Measurements from ENCODE around the gene TRIM41.
"Not testable (repeated sequence)": the region's sequence is repeated elsewhere in the genome, so short reads cannot be mapped to it uniquely, and the experiment has no call there.

The TRIM41 gene

DNA sequence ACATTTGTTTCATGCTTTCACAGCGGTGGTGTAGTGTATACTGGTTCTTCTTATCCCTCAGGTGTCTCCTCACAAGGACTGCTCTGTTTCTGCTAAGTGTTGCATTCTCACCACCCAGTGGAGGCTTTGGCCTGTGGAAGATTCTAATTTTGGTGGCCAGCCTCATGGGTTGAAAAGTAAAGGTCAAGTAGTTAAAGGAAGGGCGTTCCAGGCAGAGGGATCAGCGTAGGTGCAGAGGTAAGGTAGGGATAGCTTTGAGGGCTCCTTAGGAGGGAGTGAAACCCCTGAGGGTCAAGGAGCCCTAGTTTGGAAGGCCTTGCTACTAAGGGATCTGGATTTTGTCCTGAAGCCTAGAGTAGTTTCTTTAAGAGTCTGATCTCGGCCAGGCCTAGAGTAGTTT is 25.2 kb downstream of the TRIM41 start:
- no peak for DNase-seq

DNA sequence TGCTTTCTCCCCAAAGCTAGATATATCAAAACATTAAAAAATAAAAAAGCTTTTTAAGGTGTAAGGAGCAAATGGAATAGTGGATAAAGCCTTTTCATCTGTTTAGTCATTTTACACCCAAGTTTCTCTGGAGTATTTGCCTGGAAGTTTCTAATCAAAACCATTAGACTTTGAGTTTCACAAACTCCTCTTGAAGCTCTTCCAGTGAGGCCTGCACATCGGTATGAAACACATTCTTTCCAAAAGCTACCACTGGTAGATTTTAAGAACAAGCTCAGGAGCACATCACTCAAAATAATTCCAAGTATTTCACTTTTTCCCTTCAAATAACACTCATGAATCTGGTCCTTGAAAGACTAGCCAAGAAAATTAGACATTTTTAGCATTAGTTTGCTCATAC is 32.2 kb downstream of the TRIM41 start:
- no peak for DNase-seq

DNA sequence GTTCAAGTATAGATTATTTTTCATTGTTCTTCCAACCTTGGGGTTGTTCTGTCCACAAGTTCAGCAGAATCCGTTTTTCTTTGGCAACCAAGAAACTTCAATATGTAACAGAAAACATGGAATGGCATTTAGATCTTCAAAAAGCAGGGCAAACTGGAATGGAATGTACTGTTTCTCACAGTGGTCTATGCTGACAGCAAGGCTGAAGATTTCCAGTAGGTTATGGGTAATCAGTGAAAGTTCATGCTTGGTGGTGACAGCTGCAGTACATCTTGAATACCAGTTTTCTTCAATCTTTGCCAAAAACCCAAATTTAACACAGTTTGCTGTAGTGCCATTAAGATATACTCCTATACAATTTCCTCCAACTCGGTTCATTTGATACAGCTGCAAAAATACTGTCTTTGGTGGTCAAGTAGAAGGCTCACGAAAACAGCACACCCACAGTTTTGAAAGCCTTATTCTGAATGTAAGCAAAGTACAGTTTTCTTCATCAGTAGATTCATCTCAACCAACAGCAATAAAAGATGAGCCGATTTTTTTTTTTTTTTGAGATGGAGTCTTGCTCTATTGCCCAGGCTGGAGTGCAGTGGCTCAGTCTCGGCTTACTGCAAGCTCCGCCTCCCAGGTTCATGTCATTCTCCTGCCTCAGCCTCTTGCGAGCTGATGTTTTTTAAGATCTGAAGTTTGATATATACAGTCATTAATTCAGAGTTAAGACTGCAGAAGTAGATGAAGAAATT is 32.9 kb downstream of the TRIM41 start:
- no peak for DNase-seq

DNA sequence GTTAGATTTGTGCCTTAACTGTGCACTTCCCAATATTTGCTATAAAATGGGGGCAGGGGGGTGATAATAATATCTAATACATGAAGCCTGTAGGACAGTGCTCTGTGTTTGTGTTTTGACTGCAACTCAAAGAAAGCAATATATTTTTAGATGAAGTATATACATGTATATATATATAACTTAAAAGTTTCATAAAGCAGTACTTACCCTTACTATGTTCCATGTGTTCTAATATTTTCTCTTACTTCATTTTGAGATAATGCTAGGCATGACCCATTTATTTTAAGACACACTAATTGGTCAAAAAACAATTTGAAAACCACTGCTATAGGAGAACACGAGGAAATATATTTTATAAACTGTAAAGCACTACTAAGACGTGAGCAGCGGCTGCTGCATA is 35.5 kb downstream of the TRIM41 start:
- DNase-seq = no peak

DNA sequence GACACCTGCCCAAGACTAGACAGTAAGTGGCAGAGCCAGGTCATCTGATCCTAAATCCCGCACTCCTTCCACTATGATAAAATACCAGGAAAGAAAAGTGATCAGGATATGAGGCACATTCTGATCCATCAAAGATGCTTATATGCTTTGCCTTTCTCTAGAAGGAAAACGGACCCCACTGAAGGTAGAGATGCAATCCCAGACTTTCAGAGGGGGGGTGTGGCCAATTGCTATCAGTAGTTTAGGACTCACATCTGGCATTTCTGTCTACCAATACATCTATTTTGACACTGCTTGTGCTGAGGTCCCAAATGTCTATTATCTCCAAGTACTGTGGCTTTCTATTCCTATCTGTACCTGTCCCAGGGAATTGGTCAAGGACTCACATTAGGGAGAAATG is 36.2 kb downstream of the TRIM41 start:
- no peak for DNase-seq

GRCh38 chr5:181259974-181260719 is 37.1 kb downstream of the TRIM41 start:
- DNase-seq = no peak

DNA sequence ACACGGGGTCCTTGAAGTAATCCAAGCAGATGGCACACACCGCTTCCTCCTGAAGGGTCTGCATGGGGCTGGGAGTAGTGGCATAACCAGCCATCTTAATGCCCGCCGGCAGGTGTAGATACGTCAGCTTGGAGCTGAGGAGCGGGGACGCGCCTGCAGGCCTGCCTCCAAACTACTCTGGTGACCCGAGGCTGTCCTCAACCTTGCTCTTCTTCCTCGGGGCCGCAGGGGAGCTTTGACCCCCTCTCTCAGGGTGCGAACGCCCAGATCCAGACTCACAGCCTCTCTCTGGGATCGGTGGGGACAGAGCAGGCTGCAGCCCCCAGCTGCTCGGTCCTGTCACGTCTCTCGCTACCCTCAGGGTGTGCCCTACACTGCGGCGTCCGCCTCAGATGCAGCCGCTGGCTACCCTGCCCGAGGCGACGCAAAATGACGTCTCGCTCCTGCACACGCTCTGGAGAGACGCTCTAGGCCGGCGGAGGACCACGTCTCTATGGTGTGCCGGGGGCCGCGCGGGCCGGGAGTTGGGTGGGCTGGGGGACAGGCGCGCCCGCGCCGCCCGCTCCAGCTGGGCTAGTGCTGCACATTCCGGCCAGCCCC is 37.7 kb downstream of the TRIM41 start, which contains the start of gene TRIM52:
TSS of gene TRIM52 (minus strand) at position 424 of the 600 bp plus-strand sequence. CDS start at position 94, 330 bp downstream.
- DNase-seq = no peak

- DNase-seq = no peak
Measured at GRCh38 chr5:181261320-181262049, 38.4 kb downstream of the TRIM41 start.

- no peak for DNase-seq
Measured at GRCh38 chr5:181263633-181264032, 40.6 kb downstream of the TRIM41 start.

DNA sequence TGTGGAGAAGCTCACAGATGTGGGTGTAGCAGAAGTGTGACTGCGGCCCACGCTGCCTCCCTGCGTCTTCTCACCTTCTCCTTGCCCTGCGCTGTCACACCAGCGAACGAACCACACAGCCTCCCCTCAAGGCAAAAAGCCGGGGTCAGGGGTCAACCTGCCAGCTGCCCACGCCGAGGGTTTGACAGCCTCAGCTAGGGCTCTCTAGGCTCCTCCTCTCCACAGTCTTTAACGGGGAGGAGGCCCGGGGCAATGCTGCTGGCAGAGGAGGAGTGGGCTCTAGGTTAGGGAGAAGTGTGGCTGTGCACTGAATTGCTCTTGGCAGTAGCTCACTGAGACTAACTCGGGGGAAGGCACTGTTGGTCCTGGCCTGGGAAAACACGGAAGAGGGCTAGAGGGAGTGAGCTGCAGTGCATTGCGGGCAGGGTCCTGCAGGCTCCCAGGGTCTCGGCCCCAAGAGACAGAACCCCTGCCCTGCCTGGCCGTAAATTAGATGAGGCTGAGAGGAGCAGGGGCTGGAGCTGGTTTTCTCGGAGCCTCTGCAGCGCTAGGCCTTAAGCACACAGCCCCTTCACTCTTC is 42.1 kb downstream of the TRIM41 start:
- DNase-seq = no peak

GRCh38 chr5:181267291-181267904 is 44.3 kb downstream of the TRIM41 start:
- DNase-seq = not testable (repeated sequence)

GRCh38 chr5:181267907-181268306 is 44.8 kb downstream of the TRIM41 start:
- DNase-seq = not testable (repeated sequence)

DNA sequence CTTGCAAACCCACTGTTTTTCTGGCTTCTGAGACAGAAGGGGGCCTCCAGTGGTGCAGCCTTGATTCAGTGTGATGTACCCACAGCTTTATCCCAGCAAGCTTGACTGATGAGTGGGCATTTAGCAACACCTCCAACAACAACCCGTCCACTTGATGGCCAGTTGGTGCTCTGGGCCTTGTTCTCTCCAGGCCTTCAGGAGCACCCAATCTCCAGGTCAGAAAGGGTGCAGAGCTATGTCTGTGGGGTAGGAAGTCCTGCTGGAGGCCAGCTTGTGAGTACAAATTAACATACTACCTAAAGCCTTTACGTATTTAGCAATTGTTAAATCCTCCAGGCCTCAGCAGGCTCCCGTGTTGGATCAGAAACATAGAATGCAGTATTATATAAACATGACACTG is 48.0 kb downstream of the TRIM41 start:
- no peak for DNase-seq

- DNase-seq = not testable (repeated sequence)
Measured at GRCh38 chr5:181273433-181273744, 50.3 kb downstream of the TRIM41 start.

- no peak for DNase-seq
Measured at GRCh38 chr5:181280251-181280762, 57.2 kb downstream of the TRIM41 start.

DNA sequence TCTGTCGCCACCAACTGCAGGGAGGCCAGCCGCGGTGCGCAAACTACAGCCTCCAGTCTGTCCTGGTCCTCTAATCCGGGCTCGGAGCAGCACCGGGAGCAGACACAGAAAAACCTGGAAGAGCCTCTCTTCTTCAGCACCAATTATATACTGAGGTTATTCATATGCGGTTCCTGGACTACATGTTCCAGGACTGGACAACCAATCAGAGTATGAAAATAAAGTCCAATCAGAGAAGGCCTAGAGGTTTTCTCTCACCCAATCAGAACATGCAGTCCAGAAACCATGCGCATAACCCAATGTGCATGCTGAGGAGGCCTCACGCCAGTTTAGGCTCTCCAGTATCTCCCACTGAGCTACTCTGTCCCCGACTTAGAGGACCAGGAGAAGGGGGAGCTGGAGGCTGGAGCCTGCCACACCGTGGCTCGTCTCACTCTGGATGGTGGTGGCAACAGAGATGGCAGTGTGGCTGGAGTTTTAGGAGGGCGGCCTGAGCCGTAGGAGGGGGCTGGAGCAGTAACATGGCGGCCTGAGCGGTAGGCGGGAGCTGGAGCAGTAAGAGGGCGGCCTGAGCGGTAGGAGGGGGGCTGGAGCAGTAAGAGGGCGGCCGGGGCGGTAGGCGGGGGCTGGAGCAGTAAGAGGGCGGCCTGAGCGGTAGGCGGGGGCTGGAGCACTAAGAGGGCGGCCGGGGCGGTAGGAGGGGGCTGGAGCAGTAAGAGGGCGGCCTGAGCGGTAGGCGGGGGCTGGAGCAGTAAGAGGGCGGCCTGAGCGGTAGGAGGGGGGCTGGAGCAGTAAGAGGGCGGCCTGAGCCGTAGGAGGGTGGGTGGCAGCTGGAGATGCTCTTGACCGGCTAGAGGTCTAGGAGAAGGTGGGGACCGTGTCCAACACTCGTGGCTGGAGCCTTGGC is 58.2 kb downstream of the TRIM41 start:
- DNase-seq = no peak

GRCh38 chr5:181281984-181282316 is 58.9 kb downstream of the TRIM41 start:
- DNase-seq = no peak

GRCh38 chr5:181282415-181282814 is 59.3 kb downstream of the TRIM41 start:
- DNase-seq = not testable (repeated sequence)

- no peak for DNase-seq
Measured at GRCh38 chr5:181282874-181283273, 59.8 kb downstream of the TRIM41 start.

GRCh38 chr5:181283347-181283746 is 60.3 kb downstream of the TRIM41 start:
- no peak for DNase-seq
